Activated CD4-positive, alpha-beta memory T cell treated with anti-CD3 and anti-CD28 coated beads, Interleukin-2, amount 10 ng/mL, durations not matched to agents 7 days and 5 days (primary cell): ENCODE measurements around the gene DNAJC4. TPM values are rescaled to one million over a fixed set of nuclear protein-coding genes. Genes with fewer than 3 reads are reported as not detected.

Experiments used
- CTCF ChIA-PET: fragments of 350-600 bp; sonication (Branson Sonifier 250); formaldehyde crosslinking; loops from one replicate; lab custom pipeline; 2021; ENCODE audit warnings: antibody characterized with exemption, inconsistent platforms; lab: Charles Lee
- POLR2A ChIA-PET: fragments of 350-600 bp; sonication (Branson Sonifier 250); formaldehyde crosslinking; loops from one replicate; lab custom pipeline; 2021; ENCODE audit warnings: antibody characterized with exemption; lab: Charles Lee
- DNase-seq: peaks from one replicate; pipeline ENCODE4 v3.0.0-alpha.2; 2020
- H3K27ac Mint-ChIP-seq: one replicate; pipeline ENCODE4 v1.8.0; 2021; ENCODE audit warnings: mild to moderate bottlenecking, mixed read lengths
- H3K27me3 Mint-ChIP-seq: one replicate; pipeline ENCODE4 v1.8.0; 2021; ENCODE audit warnings: mixed read lengths
- H3K36me3 Mint-ChIP-seq: one replicate; pipeline ENCODE4 v1.8.0; 2021; ENCODE audit warnings: low read depth, mixed read lengths
- H3K4me1 Mint-ChIP-seq: one replicate; pipeline ENCODE4 v1.8.0; 2021; ENCODE audit warnings: mixed read lengths
- H3K4me3 Mint-ChIP-seq: one replicate; pipeline ENCODE4 v1.8.0; 2021; ENCODE audit warnings: mild to moderate bottlenecking, mixed read lengths
- H3K9me3 Mint-ChIP-seq: one replicate; pipeline ENCODE4 v1.8.0; 2021; ENCODE audit warnings: mixed read lengths
- total RNA-seq, 2 experiments: library from RNA; stranded (reverse); gene quantifications; one replicate each; pipeline ENCODE4 v1.2.3, GENCODE V29; 2021

The DNAJC4 gene
- total RNA-seq, 2 experiments from 2014 or later = 40.8 to 42.0 TPM

GRCh38 chr11:64275031-64275800, 44.9 kb downstream of the DNAJC4 start:
- ChIA-PET CTCF (interaction anchor here (0.7 to 1.2 kb wide), 2 partner anchors 17 to 56 kb away, joined by 3 to 4 read pairs; no protein-coding TSS in a partner anchor), POLR2A (interaction anchor here (1.4 to 2.3 kb wide), 2 partner anchors 10 to 14 kb away, joined by 6 to 8 read pairs; partner anchors contain the start of genes BAD and GPR137)
- H3K4me3 Mint-ChIP-seq = no peak overlapping the region
- H3K36me3 Mint-ChIP-seq = peaks cover 15% of the 10 kb centered on the region
- no peaks in the 10 kb centered on the region for H3K9me3 Mint-ChIP-seq
- H3K27me3 Mint-ChIP-seq = no peaks in the 10 kb centered on the region
- no peak for DNase-seq
- H3K4me1 Mint-ChIP-seq = peaks cover 17% of the 10 kb centered on the region
- no peak overlapping the region for H3K27ac Mint-ChIP-seq

DNA sequence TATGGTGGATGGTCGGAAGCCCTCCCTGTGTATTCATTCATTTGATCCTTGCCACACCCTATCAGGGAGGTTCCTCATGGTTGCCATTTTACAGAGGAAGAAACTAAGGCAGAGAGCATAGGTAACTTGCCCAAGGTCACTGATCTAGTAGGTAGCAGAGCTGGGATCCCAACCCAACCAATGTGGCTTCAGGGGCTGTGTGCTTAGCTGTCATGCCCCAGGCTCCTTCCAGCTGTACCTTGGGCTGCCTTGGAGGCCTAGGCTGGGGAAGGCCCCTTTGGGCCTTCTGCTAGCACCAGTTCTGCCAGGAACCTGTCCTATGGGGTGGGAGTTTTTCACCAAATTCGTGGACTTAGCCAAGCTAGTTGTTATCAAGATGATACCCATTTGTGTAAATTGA, 45.5 kb downstream of the DNAJC4 start:
- H3K4me3 Mint-ChIP-seq = no peak overlapping the region
- peaks cover 15% of the 10 kb centered on the region for H3K4me1 Mint-ChIP-seq
- CTCF ChIA-PET = no interaction called here
- POLR2A ChIA-PET = interaction anchor here (1.4 to 2.3 kb wide), 2 partner anchors 9 to 14 kb away, joined by 6 to 8 read pairs; partner anchors contain the start of genes BAD and GPR137
- no peak for DNase-seq
- H3K36me3 Mint-ChIP-seq = peaks cover 14% of the 10 kb centered on the region
- H3K27me3 Mint-ChIP-seq = no peaks in the 10 kb centered on the region
- H3K27ac Mint-ChIP-seq = no peak overlapping the region
- no peaks in the 10 kb centered on the region for H3K9me3 Mint-ChIP-seq

DNA sequence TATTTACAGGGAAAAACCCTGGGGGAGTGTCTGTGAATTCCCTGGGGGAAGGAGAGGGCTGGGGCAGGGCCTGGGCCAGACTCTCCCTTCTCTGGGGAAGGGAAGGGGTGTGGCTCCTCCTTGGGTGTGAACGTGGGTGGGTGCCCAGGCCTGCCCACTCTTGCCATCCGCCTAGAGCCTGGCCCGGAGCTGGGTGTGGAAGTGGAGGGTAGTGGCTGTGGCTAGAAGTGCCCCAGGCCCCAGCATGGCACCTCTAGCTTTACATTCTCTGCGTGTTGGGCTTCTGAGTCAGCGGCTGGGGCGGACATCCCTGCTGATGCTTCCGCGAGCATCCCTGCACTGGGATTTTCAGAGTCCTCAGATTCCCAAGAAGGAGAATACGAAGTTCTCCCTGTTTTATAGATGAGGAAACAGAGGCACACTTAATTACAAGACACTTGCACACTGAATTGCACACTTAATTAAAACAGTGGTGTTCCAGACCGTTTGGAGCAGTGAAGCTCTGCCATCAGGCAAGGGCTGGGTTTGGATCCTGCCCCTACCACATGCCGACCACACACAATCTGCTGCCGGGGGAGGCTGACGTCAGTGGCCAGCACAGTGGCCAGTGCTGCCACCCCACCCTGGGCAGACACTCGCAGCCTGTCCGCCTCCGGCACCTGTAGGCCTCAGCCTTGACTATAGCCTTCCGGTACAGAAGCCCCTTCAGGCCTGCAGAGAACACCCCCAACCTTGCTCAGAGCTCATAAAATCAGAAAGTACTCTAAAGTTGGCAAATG, 46.5 kb downstream of the DNAJC4 start:
- CTCF ChIA-PET = interaction anchor here (0.8 to 1.0 kb wide), 3 partner anchors 8 to 28 kb away, joined by 3 to 4 read pairs (median 3); no protein-coding TSS in a partner anchor
- POLR2A ChIA-PET = interaction anchor here (1.4 to 2.3 kb wide), 2 partner anchors 8 to 13 kb away, joined by 6 to 8 read pairs; partner anchors contain the start of genes BAD and GPR137
- H3K4me1 Mint-ChIP-seq = peaks cover 19% of the 10 kb centered on the region
- H3K27ac Mint-ChIP-seq = no peak overlapping the region
- H3K36me3 Mint-ChIP-seq = peaks cover 20% of the 10 kb centered on the region
- H3K27me3 Mint-ChIP-seq = no peaks in the 10 kb centered on the region
- no peak overlapping the region for H3K4me3 Mint-ChIP-seq
- H3K9me3 Mint-ChIP-seq = no peaks in the 10 kb centered on the region
- DNase-seq = no peak

DNA sequence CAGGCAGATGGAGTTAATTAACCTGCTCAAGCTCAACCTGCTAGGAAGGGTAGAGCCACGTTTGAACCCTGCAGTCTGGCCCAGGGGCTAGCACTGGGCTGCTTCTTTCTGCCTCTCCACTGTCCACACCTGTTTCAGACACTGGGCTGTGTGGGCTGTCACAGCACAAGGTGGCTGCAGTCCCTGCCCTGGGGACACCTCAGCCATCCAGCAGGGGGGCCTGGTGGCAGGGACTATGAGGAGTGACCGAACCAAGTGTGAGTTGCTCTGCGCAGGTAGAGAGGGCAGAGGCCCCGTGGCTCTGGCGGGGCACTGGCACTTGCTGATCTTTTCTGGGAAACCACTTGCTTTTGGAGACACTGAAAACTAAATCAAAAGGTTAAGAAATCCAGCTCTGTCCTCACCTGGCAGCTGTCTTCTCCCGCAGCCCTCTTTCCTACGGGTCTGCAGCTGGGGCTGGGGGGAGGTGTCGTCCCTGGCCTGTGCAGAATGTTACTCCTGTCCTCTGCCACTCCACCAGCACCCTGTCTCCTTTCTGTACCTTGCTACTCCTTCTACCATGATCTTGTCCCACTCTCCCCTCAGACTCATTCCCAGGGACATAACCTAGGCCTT, 48.3 kb downstream of the DNAJC4 start:
- Mint-ChIP-seq H3K36me3 (peaks cover 21% of the 10 kb centered on the region), H3K27ac (no peak overlapping the region), H3K9me3 (no peaks in the 10 kb centered on the region)

GRCh38 chr11:64281957-64282770, 51.8 kb downstream of the DNAJC4 start:
- DNase-seq = no peak
- Mint-ChIP-seq H3K4me3 (no peak overlapping the region), H3K9me3 (no peaks in the 10 kb centered on the region), H3K36me3 (peaks cover 16% of the 10 kb centered on the region), H3K27ac (no peak overlapping the region), H3K4me1 (peaks cover 33% of the 10 kb centered on the region), H3K27me3 (no peaks in the 10 kb centered on the region)
- ChIA-PET CTCF (interaction anchor here (4.4 to 4.7 kb wide), 2 partner anchors 11 to 76 kb away, joined by 27 to 36 read pairs; partner anchors contain the start of gene FERMT3), POLR2A (interaction anchor here (5.7 to 11.0 kb wide), 2 partner anchors 12 to 22 kb away, joined by 41 to 161 read pairs; partner anchors contain the start of gene ESRRA)

More for the DNA sequence above, 48.3 kb downstream of the DNAJC4 start:
- ChIA-PET POLR2A (interaction anchor here (11.0 kb wide), 1 partner anchor 9 kb away, joined by 161 read pairs; no protein-coding TSS in a partner anchor), CTCF (interaction anchor here (2.0 kb wide), 1 partner anchor 22 kb away, joined by 8 read pairs; no protein-coding TSS in a partner anchor)
- no peak for DNase-seq
- Mint-ChIP-seq H3K27me3 (no peaks in the 10 kb centered on the region), H3K4me1 (peaks cover 23% of the 10 kb centered on the region), H3K4me3 (no peak overlapping the region)

- H3K27ac Mint-ChIP-seq = peak overlapping the region; percentile 4
- H3K4me1 Mint-ChIP-seq = peaks cover 33% of the 10 kb centered on the region
- H3K27me3 Mint-ChIP-seq = no peaks in the 10 kb centered on the region
- DNase-seq = no peak
- peaks cover 16% of the 10 kb centered on the region for H3K36me3 Mint-ChIP-seq
- H3K9me3 Mint-ChIP-seq = no peaks in the 10 kb centered on the region
- ChIA-PET CTCF (interaction anchor here (3.0 to 4.7 kb wide), 3 partner anchors 12 to 77 kb away, joined by 27 to 42 read pairs (median 36); partner anchors contain the start of genes CATSPERZ and FERMT3), POLR2A (interaction anchor here (1.6 to 11.0 kb wide), 5 partner anchors 13 to 76 kb away, joined by 3 to 161 read pairs (median 23); partner anchors contain the start of genes ESRRA, FERMT3 and PPP1R14B)
- H3K4me3 Mint-ChIP-seq = peak overlapping the region; percentile 83
Observed at GRCh38 chr11:64283092-64283491, 52.7 kb downstream of the DNAJC4 start.

Other genes with a start within 250 kb of the DNAJC4 start
- gene OTUB1, start 244.1 kb upstream of the DNAJC4 start, total RNA-seq = 10 to 100 TPM; 86.8 to 93.6 TPM
- under 1 TPM; 0.05 to 0.23 TPM for gene FLRT1, start 194.6 kb upstream of the DNAJC4 start, total RNA-seq
- 1 to 10 TPM; 8.8 to 9.1 TPM for gene MACROD1, start 64.4 kb upstream of the DNAJC4 start, total RNA-seq
- gene STIP1, start 44.4 kb upstream of the DNAJC4 start, total RNA-seq = 100 to 1,000 TPM; 258 to 269 TPM
- gene FERMT3, start 23.8 kb upstream of the DNAJC4 start, total RNA-seq = 100 to 1,000 TPM; 195 to 199 TPM
- gene TRPT1, start 4.4 kb upstream of the DNAJC4 start, total RNA-seq = 10 to 100 TPM; 34.7 to 35.3 TPM
- gene NUDT22, start 4.3 kb upstream of the DNAJC4 start, total RNA-seq = 10 to 100 TPM; 84.8 to 90.6 TPM
- gene VEGFB, start 4.0 kb downstream of the DNAJC4 start, total RNA-seq = 10 to 100 TPM; 49.1 to 58.5 TPM
- 10 to 100 TPM; 26.4 to 27.9 TPM for gene FKBP2, start 10.5 kb downstream of the DNAJC4 start, total RNA-seq
- gene PPP1R14B, start 16.4 kb downstream of the DNAJC4 start, total RNA-seq = 100 to 1,000 TPM in 1 of 2 experiments, 10 to 100 TPM in 1; 96.9 to 105 TPM
- 10 to 100 TPM; 12.5 to 14.0 TPM for gene PLCB3, start 21.0 kb downstream of the DNAJC4 start, total RNA-seq
- gene BAD, start 54.1 kb downstream of the DNAJC4 start, total RNA-seq = 10 to 100 TPM; 36.5 to 39.2 TPM
- 10 to 100 TPM; 31.4 to 37.9 TPM for gene GPR137, start 55.3 kb downstream of the DNAJC4 start, total RNA-seq
- gene KCNK4, start 60.8 kb downstream of the DNAJC4 start, total RNA-seq = under 1 TPM in 1 of 2 experiments, not detected in 1; 0.15 TPM
- gene CATSPERZ, start 69.8 kb downstream of the DNAJC4 start, total RNA-seq = not detected
- gene ESRRA, start 75.0 kb downstream of the DNAJC4 start, total RNA-seq = 10 to 100 TPM; 38.5 to 42.2 TPM
- 100 to 1,000 TPM; 137 to 145 TPM for gene TRMT112, start 87.0 kb downstream of the DNAJC4 start, total RNA-seq
- gene PRDX5, start 87.6 kb downstream of the DNAJC4 start, total RNA-seq = 100 to 1,000 TPM; 137 to 139 TPM
- 100 to 1,000 TPM in 1 of 2 experiments, 10 to 100 TPM in 1; 99.1 to 106 TPM for gene CCDC88B, start 109.7 kb downstream of the DNAJC4 start, total RNA-seq
- 10 to 100 TPM; 40.2 to 43.5 TPM for gene RPS6KA4, start 128.6 kb downstream of the DNAJC4 start, total RNA-seq